HL-60 (cell line): ENCODE results near the gene ETNK2.

ENCODE experiments used
- GABPA ChIP-seq: IDR thresholded peaks from 2 replicates; pipeline ENCODE4 v1.6.1; 2012; ENCODE audit warnings: low read depth
- POLR2AphosphoS5 ChIP-seq: IDR thresholded peaks from 2 replicates; pipeline ENCODE4 v1.6.1; 2012; ENCODE audit warnings: low read depth
- TF ChIP-seq, protein P1 (sequence below): IDR thresholded peaks from one replicate; pipeline ENCODE4 v1.5.1; 2011; ENCODE audit warnings: low read length, control low read depth, inconsistent platforms; ENCODE audit not compliant: insufficient read depth
- TF ChIP-seq, protein P2 (sequence below): IDR thresholded peaks from 2 replicates; pipeline ENCODE4 v1.6.1; 2012; ENCODE audit warnings: low read depth; ENCODE audit not compliant: insufficient replicate concordance

DNA sequence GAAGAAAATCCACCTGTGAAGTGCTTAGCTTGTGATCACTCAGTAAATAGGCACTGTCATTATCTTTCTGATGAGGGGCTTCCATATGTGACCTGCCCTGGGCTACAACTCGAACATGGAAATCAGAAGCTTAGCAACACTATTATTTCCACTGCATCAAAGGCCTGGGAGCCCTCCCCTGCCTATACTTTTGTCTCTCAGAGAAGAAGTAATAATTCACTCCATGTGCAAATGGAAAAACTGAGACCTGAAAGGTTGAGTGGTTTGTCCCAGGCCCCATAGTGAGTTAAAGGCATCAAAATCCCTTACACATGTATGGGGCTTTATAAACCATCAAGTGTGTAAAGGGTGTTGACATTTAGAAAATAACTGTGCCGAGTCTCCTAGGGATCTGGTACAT is 58.1 kb downstream of the ETNK2 start:
- TF ChIP-seq, protein P1, sequence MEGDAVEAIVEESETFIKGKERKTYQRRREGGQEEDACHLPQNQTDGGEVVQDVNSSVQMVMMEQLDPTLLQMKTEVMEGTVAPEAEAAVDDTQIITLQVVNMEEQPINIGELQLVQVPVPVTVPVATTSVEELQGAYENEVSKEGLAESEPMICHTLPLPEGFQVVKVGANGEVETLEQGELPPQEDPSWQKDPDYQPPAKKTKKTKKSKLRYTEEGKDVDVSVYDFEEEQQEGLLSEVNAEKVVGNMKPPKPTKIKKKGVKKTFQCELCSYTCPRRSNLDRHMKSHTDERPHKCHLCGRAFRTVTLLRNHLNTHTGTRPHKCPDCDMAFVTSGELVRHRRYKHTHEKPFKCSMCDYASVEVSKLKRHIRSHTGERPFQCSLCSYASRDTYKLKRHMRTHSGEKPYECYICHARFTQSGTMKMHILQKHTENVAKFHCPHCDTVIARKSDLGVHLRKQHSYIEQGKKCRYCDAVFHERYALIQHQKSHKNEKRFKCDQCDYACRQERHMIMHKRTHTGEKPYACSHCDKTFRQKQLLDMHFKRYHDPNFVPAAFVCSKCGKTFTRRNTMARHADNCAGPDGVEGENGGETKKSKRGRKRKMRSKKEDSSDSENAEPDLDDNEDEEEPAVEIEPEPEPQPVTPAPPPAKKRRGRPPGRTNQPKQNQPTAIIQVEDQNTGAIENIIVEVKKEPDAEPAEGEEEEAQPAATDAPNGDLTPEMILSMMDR, result no peak
- TF ChIP-seq POLR2AphosphoS5 (no peak), GABPA (no peak)
- TF ChIP-seq, protein P2, sequence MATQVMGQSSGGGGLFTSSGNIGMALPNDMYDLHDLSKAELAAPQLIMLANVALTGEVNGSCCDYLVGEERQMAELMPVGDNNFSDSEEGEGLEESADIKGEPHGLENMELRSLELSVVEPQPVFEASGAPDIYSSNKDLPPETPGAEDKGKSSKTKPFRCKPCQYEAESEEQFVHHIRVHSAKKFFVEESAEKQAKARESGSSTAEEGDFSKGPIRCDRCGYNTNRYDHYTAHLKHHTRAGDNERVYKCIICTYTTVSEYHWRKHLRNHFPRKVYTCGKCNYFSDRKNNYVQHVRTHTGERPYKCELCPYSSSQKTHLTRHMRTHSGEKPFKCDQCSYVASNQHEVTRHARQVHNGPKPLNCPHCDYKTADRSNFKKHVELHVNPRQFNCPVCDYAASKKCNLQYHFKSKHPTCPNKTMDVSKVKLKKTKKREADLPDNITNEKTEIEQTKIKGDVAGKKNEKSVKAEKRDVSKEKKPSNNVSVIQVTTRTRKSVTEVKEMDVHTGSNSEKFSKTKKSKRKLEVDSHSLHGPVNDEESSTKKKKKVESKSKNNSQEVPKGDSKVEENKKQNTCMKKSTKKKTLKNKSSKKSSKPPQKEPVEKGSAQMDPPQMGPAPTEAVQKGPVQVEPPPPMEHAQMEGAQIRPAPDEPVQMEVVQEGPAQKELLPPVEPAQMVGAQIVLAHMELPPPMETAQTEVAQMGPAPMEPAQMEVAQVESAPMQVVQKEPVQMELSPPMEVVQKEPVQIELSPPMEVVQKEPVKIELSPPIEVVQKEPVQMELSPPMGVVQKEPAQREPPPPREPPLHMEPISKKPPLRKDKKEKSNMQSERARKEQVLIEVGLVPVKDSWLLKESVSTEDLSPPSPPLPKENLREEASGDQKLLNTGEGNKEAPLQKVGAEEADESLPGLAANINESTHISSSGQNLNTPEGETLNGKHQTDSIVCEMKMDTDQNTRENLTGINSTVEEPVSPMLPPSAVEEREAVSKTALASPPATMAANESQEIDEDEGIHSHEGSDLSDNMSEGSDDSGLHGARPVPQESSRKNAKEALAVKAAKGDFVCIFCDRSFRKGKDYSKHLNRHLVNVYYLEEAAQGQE, result no peak
